Gastrocnemius medialis (tissue), 4 donors: ENCODE data around the gene RETSAT.

Experiments used
- POLR2A ChIP-seq, 2 donors: fragments of 450-650 bp; IDR thresholded peaks; one replicate each; pipeline ENCODE4 v1.6.1; 2017; ENCODE audit warnings: antibody characterized with exemption in 2 of 2, mild to moderate bottlenecking in 2 of 2, moderate library complexity in 2 of 2
- TF ChIP-seq, protein P1 (sequence below), 5 experiments: fragments of 450-650 bp in 3 of 5; fragments of 200-600 bp in 2 of 5; sonication (generic) in 2 of 5; IDR thresholded peaks in 4 of 5; conservative IDR thresholded peaks in 1 of 5; 1 replicate in 4 of 5; 2 replicates in 1 of 5; pipeline ENCODE4 v1.5.1; 2016 to 2019; ENCODE audit warnings: antibody characterized with exemption in 5 of 5, mild to moderate bottlenecking in 3 of 5, moderate library complexity in 3 of 5

DNA sequence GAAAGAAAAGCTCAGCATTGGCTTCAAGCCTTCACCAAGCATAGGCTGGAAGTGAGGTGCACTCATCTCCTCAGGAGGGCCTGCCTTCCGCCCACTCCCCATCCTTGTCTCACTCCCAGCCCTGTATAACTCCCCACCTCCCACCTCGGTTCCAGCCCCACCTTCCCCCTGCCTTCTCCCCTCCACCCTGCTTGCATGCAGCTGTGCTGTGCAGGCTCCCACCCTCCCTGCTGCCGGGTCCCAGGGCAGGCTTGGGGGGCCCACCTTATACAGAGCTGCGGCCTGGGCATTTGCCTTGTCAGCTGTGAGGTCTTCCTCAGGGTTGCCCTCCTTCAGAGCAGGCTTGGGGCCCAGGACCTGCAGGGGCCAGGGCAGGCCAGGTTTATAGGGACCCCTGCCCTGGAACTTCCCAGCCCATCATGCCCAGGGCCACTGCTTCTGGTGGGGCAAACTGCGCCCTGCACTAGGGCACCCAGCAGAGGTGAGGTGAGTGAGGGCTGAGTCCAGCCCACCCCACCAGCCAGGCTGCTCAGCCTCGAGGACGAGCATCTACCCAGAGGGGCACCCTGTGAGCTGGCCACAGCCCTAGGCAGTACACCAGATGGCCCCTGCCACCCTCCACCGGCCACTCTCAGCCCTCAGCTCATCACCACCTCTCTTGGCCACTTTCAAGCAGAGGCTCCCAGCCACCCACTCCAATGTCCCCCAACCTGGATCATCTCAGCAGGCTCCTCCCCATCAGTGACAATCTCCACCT lies 44.3 kb upstream of the RETSAT start:
- TF ChIP-seq, protein P1, sequence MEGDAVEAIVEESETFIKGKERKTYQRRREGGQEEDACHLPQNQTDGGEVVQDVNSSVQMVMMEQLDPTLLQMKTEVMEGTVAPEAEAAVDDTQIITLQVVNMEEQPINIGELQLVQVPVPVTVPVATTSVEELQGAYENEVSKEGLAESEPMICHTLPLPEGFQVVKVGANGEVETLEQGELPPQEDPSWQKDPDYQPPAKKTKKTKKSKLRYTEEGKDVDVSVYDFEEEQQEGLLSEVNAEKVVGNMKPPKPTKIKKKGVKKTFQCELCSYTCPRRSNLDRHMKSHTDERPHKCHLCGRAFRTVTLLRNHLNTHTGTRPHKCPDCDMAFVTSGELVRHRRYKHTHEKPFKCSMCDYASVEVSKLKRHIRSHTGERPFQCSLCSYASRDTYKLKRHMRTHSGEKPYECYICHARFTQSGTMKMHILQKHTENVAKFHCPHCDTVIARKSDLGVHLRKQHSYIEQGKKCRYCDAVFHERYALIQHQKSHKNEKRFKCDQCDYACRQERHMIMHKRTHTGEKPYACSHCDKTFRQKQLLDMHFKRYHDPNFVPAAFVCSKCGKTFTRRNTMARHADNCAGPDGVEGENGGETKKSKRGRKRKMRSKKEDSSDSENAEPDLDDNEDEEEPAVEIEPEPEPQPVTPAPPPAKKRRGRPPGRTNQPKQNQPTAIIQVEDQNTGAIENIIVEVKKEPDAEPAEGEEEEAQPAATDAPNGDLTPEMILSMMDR (IDR thresholded peaks at IDR 0.05 in 4 of 5, conservative IDR thresholded peaks at IDR 0.05 in 1 of 5): no peak
- no peak for TF ChIP-seq POLR2A (IDR thresholded peaks at IDR 0.05)
